Neural crest cell (in vitro differentiated cells): ENCODE data around the gene SAMD3. TPM values are rescaled to one million over a fixed set of nuclear protein-coding genes. Genes with fewer than 3 reads are reported as not detected.

ENCODE experiments used
- DNase-seq: peaks from one replicate; pipeline ENCODE4 v3.0.0; 2021; ENCODE audit warnings: low read depth, mixed read lengths, low spot score
- H3K27ac Mint-ChIP-seq: one replicate; pipeline ENCODE4 v1.8.0; 2021; ENCODE audit warnings: mild to moderate bottlenecking, mixed read lengths; ENCODE audit not compliant: unreplicated experiment
- H3K27me3 Mint-ChIP-seq: 2 replicates; pipeline ENCODE4 v1.8.0; 2021; ENCODE audit warnings: low read depth, mild to moderate bottlenecking, mixed read lengths
- H3K36me3 Mint-ChIP-seq: 2 replicates; pipeline ENCODE4 v1.8.0; 2021; ENCODE audit warnings: low read depth, mild to moderate bottlenecking, mixed read lengths
- H3K4me1 Mint-ChIP-seq: 2 replicates; pipeline ENCODE4 v1.8.0; 2021; ENCODE audit warnings: mixed read lengths
- H3K4me3 Mint-ChIP-seq: one replicate; pipeline ENCODE4 v1.8.0; 2021; ENCODE audit warnings: mild to moderate bottlenecking, mixed read lengths
- H3K9me3 Mint-ChIP-seq: 2 replicates; pipeline ENCODE4 v1.8.0; 2021; ENCODE audit warnings: mixed read lengths
- CTCF ChIP-seq: fragments of 200-600 bp; sonication (generic); conservative IDR thresholded peaks from 2 replicates; pipeline ENCODE4 v1.5.0; 2021; ENCODE audit warnings: antibody characterized with exemption, mild to moderate bottlenecking
- total RNA-seq: library from RNA; stranded (reverse); gene quantifications from 2 replicates; pipeline ENCODE4 v1.2.1, GENCODE V29; 2021

The SAMD3 gene
- total RNA-seq, 1 donor from 2014 or later: 0.58 TPM

- Mint-ChIP-seq H3K27ac (no peak overlapping the region), H3K9me3 (no peaks in the 10 kb centered on the region), H3K4me1 (no peaks in the 10 kb centered on the region), H3K36me3 (no peaks in the 10 kb centered on the region), H3K27me3 (no peaks in the 10 kb centered on the region), H3K4me3 (no peak overlapping the region)
- TF ChIP-seq CTCF: no peak
- DNase-seq: no peak
Observed at GRCh38 chr6:130218134-130218533, 4.6 kb downstream of the SAMD3 start.

GRCh38 chr6:130216620-130217019, 6.1 kb downstream of the SAMD3 start:
- no peaks in the 10 kb centered on the region for H3K36me3 Mint-ChIP-seq
- H3K27ac Mint-ChIP-seq: no peak overlapping the region
- TF ChIP-seq CTCF: no peak
- H3K27me3 Mint-ChIP-seq: no peaks in the 10 kb centered on the region
- H3K4me3 Mint-ChIP-seq: no peak overlapping the region
- H3K9me3 Mint-ChIP-seq: no peaks in the 10 kb centered on the region
- no peaks in the 10 kb centered on the region for H3K4me1 Mint-ChIP-seq
- DNase-seq: no peak

GRCh38 chr6:130215526-130215925, 7.2 kb downstream of the SAMD3 start:
- Mint-ChIP-seq H3K27ac (no peak overlapping the region), H3K9me3 (no peaks in the 10 kb centered on the region), H3K4me3 (no peak overlapping the region), H3K4me1 (no peaks in the 10 kb centered on the region), H3K27me3 (no peaks in the 10 kb centered on the region), H3K36me3 (no peaks in the 10 kb centered on the region)
- no peak for DNase-seq
- no peak for TF ChIP-seq CTCF

GRCh38 chr6:130212215-130212874, 10.4 kb downstream of the SAMD3 start:
- H3K27ac Mint-ChIP-seq: no peak overlapping the region
- peaks cover 3% of the 10 kb centered on the region for H3K9me3 Mint-ChIP-seq
- TF ChIP-seq CTCF: no peak
- no peaks in the 10 kb centered on the region for H3K36me3 Mint-ChIP-seq
- H3K27me3 Mint-ChIP-seq: no peaks in the 10 kb centered on the region
- no peak overlapping the region for H3K4me3 Mint-ChIP-seq
- no peaks in the 10 kb centered on the region for H3K4me1 Mint-ChIP-seq
- no peak for DNase-seq

- Mint-ChIP-seq H3K36me3 (no peaks in the 10 kb centered on the region), H3K27me3 (no peaks in the 10 kb centered on the region), H3K27ac (no peak overlapping the region), H3K4me1 (no peaks in the 10 kb centered on the region), H3K9me3 (peaks cover 3% of the 10 kb centered on the region), H3K4me3 (no peak overlapping the region)
- no peak for DNase-seq
- no peak for TF ChIP-seq CTCF
Observed at GRCh38 chr6:130211691-130212090, 11.1 kb downstream of the SAMD3 start.
